HEK293 (cell line): ENCODE measurements around the gene PEG3.

Source experiments
- CTCF ChIP-seq: fragments of 450-650 bp; formaldehyde crosslinking; IDR thresholded peaks from 2 replicates; pipeline ENCODE4 v1.5.1; 2016; ENCODE audit warnings: missing biosample characterization, missing genetic modification characterization
- PRDM4 ChIP-seq: fragments of 450-650 bp; formaldehyde crosslinking; IDR thresholded peaks from 2 replicates; pipeline ENCODE4 v1.5.1; 2017; ENCODE audit warnings: missing biosample characterization, missing genetic modification characterization
- RBAK ChIP-seq: fragments of 450-650 bp; formaldehyde crosslinking; IDR thresholded peaks from 2 replicates; pipeline ENCODE4 v1.5.1; 2016; ENCODE audit warnings: missing biosample characterization, missing genetic modification characterization
- REST ChIP-seq: fragments of 450-650 bp; formaldehyde crosslinking; IDR thresholded peaks from 2 replicates; pipeline ENCODE4 v1.5.1; 2016; ENCODE audit warnings: missing biosample characterization, missing genetic modification characterization
- TRIM28 ChIP-seq: IDR thresholded peaks from 2 replicates; pipeline ENCODE4 v1.6.1; 2011; ENCODE audit warnings: low read length, control low read depth, borderline replicate concordance
- YY1 ChIP-seq: fragments of 450-650 bp; formaldehyde crosslinking; IDR thresholded peaks from 2 replicates; pipeline ENCODE4 v1.5.1; 2018; ENCODE audit warnings: missing biosample characterization, missing genetic modification characterization
- YY2 ChIP-seq: fragments of 450-650 bp; formaldehyde crosslinking; IDR thresholded peaks from 2 replicates; pipeline ENCODE4 v1.5.1; 2016; ENCODE audit warnings: missing biosample characterization, missing genetic modification characterization
- ZBTB11 ChIP-seq: fragments of 450-650 bp; formaldehyde crosslinking; conservative IDR thresholded peaks from 2 replicates; pipeline ENCODE4 v1.5.1; 2016; ENCODE audit warnings: low read depth, missing biosample characterization, missing genetic modification characterization
- ZNF600 ChIP-seq: fragments of 450-650 bp; formaldehyde crosslinking; IDR thresholded peaks from 2 replicates; pipeline ENCODE4 v1.5.1; 2016; ENCODE audit warnings: missing biosample characterization, missing genetic modification characterization

- TF ChIP-seq ZBTB11 (tag by site-specific recombination) (no peak), YY1 (tag by site-specific recombination) (no peak), ZNF600 (tag by site-specific recombination) (no peak), CTCF (no peak), REST (tag by site-specific recombination) (no peak), PRDM4 (tag by site-specific recombination) (no peak), TRIM28 (no peak), YY2 (tag by site-specific recombination) (no peak), RBAK (tag by site-specific recombination) (no peak)
Measured at GRCh38 chr19:56837004-56837403, 3.5 kb downstream of the PEG3 start.
